ENCODE results near the gene SCARB1.

SCARB1 gene

DNA sequence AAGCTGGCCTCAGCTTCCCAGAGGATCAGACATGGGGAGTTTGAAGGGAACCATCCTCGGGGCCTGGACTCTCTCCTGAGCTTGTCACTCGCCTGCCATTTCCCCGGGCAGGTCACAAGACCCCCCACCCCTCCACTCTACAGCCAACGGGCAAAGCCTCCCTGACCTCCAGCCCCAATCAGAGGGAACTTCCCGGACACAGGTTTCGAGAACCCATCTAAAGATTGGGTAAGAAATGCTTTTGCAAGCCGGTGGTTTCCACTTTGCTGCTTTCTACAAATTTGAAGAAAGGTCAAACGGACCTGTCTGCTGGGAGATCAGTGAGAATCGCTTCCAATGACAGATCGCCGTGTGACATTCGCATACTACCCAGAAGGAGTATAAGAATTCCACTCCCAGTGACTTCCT, 89.6 kb downstream of the SCARB1 start:
- CTCF ChIA-PET: interaction anchor here (0.5 to 6.2 kb wide), 7 partner anchors 16 to 798 kb away, joined by 3 to 52 read pairs (median 4); no protein-coding TSS in a partner anchor
- H3K4me3 ChIP-seq (ENCODE audit: low read depth, low read length): no peak overlapping the region
- no peak overlapping the region for H3K27ac ChIP-seq (ENCODE audit: extremely low read depth, low read depth, low read length)
- H3K36me3 ChIP-seq (ENCODE audit: control insufficient read depth in 2 of 2, insufficient read depth in 1 of 2, low read length in 2 of 2): no peaks in the 10 kb centered on the region
- TF ChIP-seq, protein P1, sequence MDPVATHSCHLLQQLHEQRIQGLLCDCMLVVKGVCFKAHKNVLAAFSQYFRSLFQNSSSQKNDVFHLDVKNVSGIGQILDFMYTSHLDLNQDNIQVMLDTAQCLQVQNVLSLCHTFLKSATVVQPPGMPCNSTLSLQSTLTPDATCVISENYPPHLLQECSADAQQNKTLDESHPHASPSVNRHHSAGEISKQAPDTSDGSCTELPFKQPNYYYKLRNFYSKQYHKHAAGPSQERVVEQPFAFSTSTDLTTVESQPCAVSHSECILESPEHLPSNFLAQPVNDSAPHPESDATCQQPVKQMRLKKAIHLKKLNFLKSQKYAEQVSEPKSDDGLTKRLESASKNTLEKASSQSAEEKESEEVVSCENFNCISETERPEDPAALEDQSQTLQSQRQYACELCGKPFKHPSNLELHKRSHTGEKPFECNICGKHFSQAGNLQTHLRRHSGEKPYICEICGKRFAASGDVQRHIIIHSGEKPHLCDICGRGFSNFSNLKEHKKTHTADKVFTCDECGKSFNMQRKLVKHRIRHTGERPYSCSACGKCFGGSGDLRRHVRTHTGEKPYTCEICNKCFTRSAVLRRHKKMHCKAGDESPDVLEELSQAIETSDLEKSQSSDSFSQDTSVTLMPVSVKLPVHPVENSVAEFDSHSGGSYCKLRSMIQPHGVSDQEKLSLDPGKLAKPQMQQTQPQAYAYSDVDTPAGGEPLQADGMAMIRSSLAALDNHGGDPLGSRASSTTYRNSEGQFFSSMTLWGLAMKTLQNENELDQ (tag by site-specific recombination; IDR thresholded peaks at IDR 0.05; ENCODE audit: low read depth): no peak
- no peak for TF ChIP-seq ZNF843 (tag by site-specific recombination; IDR thresholded peaks at IDR 0.05)
- no peak for TF ChIP-seq ZFHX2 (tag by site-specific recombination; conservative IDR thresholded peaks at IDR 0.05)
- no peak for TF ChIP-seq ZNF529 (tag by site-specific recombination; IDR thresholded peaks at IDR 0.05; ENCODE audit: insufficient replicate concordance)
- TF ChIP-seq ZNF146 (tag by site-specific recombination; IDR thresholded peaks at IDR 0.05): no peak
- TF ChIP-seq ZNF610 (tag by site-specific recombination; IDR thresholded peaks at IDR 0.05; ENCODE audit: borderline replicate concordance): no peak
- TF ChIP-seq, protein P2, sequence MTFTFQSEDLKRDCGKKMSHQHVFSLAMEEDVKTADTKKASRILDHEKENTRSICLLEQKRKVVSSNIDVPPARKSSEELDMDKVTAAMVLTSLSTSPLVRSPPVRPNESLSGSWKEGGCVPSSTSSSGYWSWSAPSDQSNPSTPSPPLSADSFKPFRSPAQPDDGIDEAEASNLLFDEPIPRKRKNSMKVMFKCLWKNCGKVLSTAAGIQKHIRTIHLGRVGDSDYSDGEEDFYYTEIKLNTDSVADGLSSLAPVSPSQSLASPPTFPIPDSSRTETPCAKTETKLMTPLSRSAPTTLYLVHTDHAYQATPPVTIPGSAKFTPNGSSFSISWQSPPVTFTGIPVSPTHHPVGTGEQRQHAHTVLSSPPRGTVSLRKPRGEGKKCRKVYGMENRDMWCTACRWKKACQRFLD (tag by site-specific recombination; IDR thresholded peaks at IDR 0.05): no peak
- TF ChIP-seq, protein P3, sequence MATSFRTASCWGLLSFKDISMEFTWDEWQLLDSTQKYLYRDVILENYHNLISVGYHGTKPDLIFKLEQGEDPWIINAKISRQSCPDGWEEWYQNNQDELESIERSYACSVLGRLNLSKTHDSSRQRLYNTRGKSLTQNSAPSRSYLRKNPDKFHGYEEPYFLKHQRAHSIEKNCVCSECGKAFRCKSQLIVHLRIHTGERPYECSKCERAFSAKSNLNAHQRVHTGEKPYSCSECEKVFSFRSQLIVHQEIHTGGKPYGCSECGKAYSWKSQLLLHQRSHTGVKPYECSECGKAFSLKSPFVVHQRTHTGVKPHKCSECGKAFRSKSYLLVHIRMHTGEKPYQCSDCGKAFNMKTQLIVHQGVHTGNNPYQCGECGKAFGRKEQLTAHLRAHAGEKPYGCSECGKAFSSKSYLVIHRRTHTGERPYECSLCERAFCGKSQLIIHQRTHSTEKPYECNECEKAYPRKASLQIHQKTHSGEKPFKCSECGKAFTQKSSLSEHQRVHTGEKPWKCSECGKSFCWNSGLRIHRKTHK (tag by site-specific recombination; IDR thresholded peaks at IDR 0.05): no peak
- TF ChIP-seq ZNF621 (tag by site-specific recombination; IDR thresholded peaks at IDR 0.05): no peak
- H3K9me3 ChIP-seq (ENCODE audit: control insufficient read depth, insufficient read depth, low read depth, low read length): no peaks in the 10 kb centered on the region
- no peaks in the 10 kb centered on the region for H3K4me1 ChIP-seq (ENCODE audit: control insufficient read depth, insufficient read depth, low read length)
- POLR2A ChIA-PET: interaction anchor here (0.7 kb wide), 1 partner anchor 1112 kb away, joined by 5 read pairs; no protein-coding TSS in a partner anchor

DNA sequence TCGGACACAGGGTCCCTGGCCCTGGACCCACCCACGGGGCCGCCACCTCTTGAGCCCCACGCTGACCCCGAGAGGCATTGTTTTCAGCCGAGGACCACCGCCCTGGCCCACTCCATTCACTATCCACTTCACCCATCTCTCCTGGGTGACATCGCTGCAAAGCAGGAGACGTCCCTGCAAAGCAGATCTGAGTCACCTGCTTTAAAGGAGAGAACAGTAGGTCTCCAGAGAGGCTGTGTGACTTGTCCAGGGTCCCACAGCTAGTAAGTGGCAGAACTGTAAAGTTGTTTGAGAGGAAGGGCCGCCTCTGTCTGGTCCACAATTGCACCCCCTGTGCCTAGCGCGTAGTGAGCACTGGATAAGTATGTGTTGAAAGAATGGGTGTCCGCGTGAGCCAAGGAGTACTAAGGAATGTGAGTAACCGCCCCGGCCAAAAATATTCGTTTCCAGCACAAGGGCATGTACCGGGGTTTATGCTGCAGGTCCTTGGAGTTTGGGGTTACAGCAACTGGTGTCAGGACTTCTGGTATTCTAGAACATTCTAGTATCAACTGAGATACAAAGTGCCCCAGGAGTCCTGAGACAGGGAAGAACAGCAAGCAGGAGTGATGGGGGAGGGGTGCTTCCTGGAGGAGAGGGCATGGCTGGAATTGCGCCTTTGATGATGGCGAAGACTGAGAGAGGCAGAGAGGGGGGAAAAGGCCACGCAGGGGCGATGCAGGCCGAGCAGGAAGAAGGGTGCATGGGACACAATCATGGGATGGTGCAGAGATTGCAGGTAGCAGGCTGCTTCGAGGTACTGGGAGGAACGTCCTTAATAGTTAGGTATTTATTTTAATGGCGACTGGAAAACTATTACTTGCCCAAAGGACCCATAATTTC, 91.1 kb downstream of the SCARB1 start:
- Histone ChIP-seq H3K9me3 (ENCODE audit: control insufficient read depth, insufficient read depth, low read depth, low read length) (no peaks in the 10 kb centered on the region), H3K27ac (ENCODE audit: extremely low read depth, low read depth, low read length) (no peak overlapping the region), H3K4me3 (ENCODE audit: low read depth, low read length) (no peak overlapping the region), H3K36me3 (ENCODE audit: control insufficient read depth in 2 of 2, insufficient read depth in 1 of 2, low read length in 2 of 2) (no peaks in the 10 kb centered on the region), H3K4me1 (ENCODE audit: control insufficient read depth, insufficient read depth, low read length) (no peaks in the 10 kb centered on the region)
- POLR2A ChIA-PET: interaction anchor here (1.1 kb wide), 1 partner anchor 142 kb away, joined by 3 read pairs; the partner anchor contains the start of gene UBC
- TF ChIP-seq GLIS2 (tag by site-specific recombination; IDR thresholded peaks at IDR 0.05): peak; percentile 7; the same call in 1 of the 2 replicates
- peak; percentile 63 for TF ChIP-seq GLIS1 (tag by site-specific recombination; IDR thresholded peaks at IDR 0.05)
- TF ChIP-seq, protein P4, sequence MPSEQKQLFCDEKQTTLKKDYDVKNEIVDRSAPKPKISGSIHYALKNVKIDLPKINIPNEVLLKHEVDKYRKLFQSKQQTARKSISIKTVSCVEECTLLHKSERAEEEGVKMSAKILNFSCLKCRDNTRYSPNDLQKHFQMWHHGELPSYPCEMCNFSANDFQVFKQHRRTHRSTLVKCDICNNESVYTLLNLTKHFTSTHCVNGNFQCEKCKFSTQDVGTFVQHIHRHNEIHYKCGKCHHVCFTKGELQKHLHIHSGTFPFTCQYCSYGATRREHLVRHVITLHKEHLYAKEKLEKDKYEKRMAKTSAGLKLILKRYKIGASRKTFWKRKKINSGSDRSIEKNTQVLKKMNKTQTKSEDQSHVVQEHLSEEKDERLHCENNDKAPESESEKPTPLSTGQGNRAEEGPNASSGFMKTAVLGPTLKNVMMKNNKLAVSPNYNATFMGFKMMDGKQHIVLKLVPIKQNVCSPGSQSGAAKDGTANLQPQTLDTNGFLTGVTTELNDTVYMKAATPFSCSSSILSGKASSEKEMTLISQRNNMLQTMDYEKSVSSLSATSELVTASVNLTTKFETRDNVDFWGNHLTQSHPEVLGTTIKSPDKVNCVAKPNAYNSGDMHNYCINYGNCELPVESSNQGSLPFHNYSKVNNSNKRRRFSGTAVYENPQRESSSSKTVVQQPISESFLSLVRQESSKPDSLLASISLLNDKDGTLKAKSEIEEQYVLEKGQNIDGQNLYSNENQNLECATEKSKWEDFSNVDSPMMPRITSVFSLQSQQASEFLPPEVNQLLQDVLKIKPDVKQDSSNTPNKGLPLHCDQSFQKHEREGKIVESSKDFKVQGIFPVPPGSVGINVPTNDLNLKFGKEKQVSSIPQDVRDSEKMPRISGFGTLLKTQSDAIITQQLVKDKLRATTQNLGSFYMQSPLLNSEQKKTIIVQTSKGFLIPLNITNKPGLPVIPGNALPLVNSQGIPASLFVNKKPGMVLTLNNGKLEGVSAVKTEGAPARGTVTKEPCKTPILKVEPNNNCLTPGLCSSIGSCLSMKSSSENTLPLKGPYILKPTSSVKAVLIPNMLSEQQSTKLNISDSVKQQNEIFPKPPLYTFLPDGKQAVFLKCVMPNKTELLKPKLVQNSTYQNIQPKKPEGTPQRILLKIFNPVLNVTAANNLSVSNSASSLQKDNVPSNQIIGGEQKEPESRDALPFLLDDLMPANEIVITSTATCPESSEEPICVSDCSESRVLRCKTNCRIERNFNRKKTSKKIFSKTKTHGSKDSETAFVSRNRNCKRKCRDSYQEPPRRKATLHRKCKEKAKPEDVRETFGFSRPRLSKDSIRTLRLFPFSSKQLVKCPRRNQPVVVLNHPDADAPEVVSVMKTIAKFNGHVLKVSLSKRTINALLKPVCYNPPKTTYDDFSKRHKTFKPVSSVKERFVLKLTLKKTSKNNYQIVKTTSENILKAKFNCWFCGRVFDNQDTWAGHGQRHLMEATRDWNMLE (tag by site-specific recombination; conservative IDR thresholded peaks at IDR 0.05; ENCODE audit: low read depth): no peak
- TF ChIP-seq, protein P5, sequence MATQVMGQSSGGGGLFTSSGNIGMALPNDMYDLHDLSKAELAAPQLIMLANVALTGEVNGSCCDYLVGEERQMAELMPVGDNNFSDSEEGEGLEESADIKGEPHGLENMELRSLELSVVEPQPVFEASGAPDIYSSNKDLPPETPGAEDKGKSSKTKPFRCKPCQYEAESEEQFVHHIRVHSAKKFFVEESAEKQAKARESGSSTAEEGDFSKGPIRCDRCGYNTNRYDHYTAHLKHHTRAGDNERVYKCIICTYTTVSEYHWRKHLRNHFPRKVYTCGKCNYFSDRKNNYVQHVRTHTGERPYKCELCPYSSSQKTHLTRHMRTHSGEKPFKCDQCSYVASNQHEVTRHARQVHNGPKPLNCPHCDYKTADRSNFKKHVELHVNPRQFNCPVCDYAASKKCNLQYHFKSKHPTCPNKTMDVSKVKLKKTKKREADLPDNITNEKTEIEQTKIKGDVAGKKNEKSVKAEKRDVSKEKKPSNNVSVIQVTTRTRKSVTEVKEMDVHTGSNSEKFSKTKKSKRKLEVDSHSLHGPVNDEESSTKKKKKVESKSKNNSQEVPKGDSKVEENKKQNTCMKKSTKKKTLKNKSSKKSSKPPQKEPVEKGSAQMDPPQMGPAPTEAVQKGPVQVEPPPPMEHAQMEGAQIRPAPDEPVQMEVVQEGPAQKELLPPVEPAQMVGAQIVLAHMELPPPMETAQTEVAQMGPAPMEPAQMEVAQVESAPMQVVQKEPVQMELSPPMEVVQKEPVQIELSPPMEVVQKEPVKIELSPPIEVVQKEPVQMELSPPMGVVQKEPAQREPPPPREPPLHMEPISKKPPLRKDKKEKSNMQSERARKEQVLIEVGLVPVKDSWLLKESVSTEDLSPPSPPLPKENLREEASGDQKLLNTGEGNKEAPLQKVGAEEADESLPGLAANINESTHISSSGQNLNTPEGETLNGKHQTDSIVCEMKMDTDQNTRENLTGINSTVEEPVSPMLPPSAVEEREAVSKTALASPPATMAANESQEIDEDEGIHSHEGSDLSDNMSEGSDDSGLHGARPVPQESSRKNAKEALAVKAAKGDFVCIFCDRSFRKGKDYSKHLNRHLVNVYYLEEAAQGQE (tag by site-specific recombination; IDR thresholded peaks at IDR 0.05): no peak
- no peak for TF ChIP-seq ZFHX2 (tag by site-specific recombination; conservative IDR thresholded peaks at IDR 0.05)
- TF ChIP-seq, protein P6, sequence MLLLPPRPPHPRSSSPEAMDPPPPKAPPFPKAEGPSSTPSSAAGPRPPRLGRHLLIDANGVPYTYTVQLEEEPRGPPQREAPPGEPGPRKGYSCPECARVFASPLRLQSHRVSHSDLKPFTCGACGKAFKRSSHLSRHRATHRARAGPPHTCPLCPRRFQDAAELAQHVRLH (tag by site-specific recombination; IDR thresholded peaks at IDR 0.05): peak; percentile 31; the same call in 1 of the 2 replicates
- no peak for TF ChIP-seq ZNF596 (tag by site-specific recombination; IDR thresholded peaks at IDR 0.05)
- TF ChIP-seq ZNF548 (tag by site-specific recombination; IDR thresholded peaks at IDR 0.05): no peak
- TF ChIP-seq ZNF664 (tag by site-specific recombination; IDR thresholded peaks at IDR 0.05): no peak
- CTCF ChIA-PET: interaction anchor here (0.6 to 6.2 kb wide), 11 partner anchors 15 to 801 kb away, joined by 3 to 52 read pairs (median 4); no protein-coding TSS in a partner anchor
